ENCODE measurements around the gene CDC42. TPM values are rescaled to one million over a fixed set of nuclear protein-coding genes. Genes with fewer than 3 reads are reported as not detected.
"Not testable (repeated sequence)": the region's sequence is repeated elsewhere in the genome, so short reads cannot be mapped to it uniquely, and the experiment has no call there.

CDC42 gene
- total RNA-seq, 1 donor from 2014 or later = 111 TPM

DNA sequence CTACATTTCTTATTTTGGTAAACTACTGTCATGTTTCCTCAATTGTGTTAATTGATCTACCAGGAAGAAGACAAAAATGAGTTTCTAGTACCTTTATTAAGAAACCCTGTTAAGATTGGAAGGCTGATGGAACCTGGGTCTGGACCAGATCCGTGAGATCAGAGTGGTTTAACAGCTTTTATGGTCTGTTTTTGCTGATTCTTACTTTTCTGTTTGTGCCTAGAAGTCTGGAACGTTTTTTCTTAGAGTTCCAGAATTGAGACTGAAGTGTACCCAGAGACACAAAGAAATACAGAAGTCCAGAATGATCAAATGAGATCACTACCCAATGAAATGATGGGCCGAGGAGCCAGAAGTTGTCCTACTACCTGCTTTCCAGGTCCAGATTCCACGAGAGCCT, 22.5 kb upstream of the CDC42 start:
- no peak overlapping the region for H3K4me3 ChIP-seq
- peaks cover 0 to 5% of the 10 kb centered on the region in 2 donors for H3K36me3 ChIP-seq
- no peaks in the 10 kb centered on the region for H3K27me3 ChIP-seq
- DNase-seq (ENCODE audit: low spot score in 2 of 2) = no peak
- no peak overlapping the region for H3K27ac ChIP-seq
- intact Hi-C loops (cut with DNase I) = no loop called here
- H3K9me3 ChIP-seq = no peaks in the 10 kb centered on the region
- TF ChIP-seq, protein P1, sequence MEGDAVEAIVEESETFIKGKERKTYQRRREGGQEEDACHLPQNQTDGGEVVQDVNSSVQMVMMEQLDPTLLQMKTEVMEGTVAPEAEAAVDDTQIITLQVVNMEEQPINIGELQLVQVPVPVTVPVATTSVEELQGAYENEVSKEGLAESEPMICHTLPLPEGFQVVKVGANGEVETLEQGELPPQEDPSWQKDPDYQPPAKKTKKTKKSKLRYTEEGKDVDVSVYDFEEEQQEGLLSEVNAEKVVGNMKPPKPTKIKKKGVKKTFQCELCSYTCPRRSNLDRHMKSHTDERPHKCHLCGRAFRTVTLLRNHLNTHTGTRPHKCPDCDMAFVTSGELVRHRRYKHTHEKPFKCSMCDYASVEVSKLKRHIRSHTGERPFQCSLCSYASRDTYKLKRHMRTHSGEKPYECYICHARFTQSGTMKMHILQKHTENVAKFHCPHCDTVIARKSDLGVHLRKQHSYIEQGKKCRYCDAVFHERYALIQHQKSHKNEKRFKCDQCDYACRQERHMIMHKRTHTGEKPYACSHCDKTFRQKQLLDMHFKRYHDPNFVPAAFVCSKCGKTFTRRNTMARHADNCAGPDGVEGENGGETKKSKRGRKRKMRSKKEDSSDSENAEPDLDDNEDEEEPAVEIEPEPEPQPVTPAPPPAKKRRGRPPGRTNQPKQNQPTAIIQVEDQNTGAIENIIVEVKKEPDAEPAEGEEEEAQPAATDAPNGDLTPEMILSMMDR (IDR thresholded peaks at IDR 0.05) = no peak
- peaks cover 0 to 4% of the 10 kb centered on the region in 2 donors for H3K4me1 ChIP-seq

DNA sequence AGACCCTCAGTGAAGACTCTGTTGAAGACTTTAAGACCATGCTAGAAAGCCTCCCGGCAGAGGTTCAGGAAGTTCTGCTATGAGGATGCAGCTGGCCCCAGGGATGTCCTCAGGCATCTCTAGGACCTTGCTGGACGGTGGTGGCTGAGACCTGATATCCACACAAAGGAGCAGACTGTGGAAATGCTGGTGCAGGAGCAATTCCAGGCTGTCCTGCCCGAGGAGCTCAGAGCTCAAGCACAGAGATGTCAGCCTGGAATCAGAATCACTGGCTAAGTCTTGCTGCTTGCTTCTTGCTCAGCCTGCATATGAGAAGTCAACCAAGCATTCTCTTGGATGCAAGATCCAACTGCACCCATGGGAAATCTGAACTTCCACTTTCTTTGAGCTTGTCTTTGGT, 22.0 kb upstream of the CDC42 start:
- H3K27ac ChIP-seq = no peak overlapping the region
- intact Hi-C loops (cut with DNase I) = no loop called here
- TF ChIP-seq, protein P1 (IDR thresholded peaks at IDR 0.05) = no peak
- no peak for DNase-seq (ENCODE audit: low spot score in 2 of 2)
- H3K27me3 ChIP-seq = no peaks in the 10 kb centered on the region
- H3K4me1 ChIP-seq = peaks cover 0 to 4% of the 10 kb centered on the region in 2 donors
- H3K9me3 ChIP-seq = no peaks in the 10 kb centered on the region
- H3K36me3 ChIP-seq = peaks cover 0 to 5% of the 10 kb centered on the region in 2 donors
- H3K4me3 ChIP-seq = no peak overlapping the region

DNA sequence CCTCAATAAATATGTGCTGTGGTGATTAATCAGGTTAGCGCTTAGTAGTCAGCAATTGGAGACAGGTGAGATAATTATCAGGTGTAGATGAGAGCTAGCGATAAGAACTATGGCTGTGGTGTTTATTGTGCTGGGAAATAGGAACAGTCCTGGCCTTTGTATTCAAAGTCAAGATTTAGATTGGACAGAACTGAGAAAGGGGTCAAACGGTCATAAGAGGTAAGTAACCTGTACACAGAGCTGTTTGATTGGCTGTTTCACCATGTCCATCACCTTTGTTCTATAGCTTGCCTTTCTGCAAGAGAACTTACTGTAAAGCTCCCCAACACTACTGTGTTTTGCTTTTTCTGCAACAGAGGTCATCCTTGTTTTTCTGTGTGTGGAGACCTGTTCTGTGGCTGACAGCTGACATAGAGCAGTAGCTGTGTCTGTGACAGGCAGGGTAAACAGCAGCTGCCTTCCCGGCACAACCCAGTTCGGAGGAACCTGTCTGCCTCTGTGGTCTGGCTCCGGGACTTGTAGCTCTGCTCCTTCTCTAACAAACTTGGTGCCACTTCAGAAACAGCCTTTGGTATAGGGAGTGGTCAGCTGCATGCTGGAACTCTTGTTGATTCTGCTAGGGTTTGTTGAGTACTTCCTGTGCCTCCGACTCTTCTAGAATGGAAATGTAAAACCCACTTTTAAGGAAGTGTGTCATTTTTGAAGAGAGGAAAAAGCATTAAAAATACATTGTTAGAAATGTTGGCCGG, 21.1 kb upstream of the CDC42 start:
- DNase-seq (ENCODE audit: low spot score in 2 of 2) = no peak
- Histone ChIP-seq H3K9me3 (no peaks in the 10 kb centered on the region), H3K36me3 (peaks cover 0 to 5% of the 10 kb centered on the region in 2 donors), H3K4me1 (peaks cover 0 to under 1% of the 10 kb centered on the region in 2 donors), H3K4me3 (no peak overlapping the region), H3K27me3 (no peaks in the 10 kb centered on the region), H3K27ac (no peak overlapping the region)
- TF ChIP-seq, protein P1 (IDR thresholded peaks at IDR 0.05) = no peak
- intact Hi-C loops (cut with DNase I) = no loop called here

DNA sequence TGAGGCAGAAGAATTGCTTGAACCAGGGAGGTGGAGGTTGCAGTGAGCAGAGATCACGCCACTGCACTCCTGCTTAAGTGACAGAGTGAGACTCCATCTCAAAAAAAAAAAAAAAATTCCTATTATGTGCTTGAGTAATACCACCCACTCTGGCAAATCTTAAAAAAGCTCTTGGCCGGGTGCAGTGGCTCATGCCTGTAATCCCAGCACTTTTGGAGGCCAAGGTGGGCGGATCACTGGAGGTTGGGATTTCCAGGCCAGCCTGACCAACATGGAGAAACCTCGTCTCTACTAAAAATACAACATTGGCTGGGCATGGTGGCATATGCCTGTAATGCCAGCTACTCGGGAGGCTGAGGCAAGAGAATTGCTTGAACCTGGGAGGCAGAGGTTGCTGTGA, 17.7 kb upstream of the CDC42 start:
- intact Hi-C loops (cut with DNase I); H3K27me3 ChIP-seq; DNase-seq (ENCODE audit: low spot score in 2 of 2); H3K9me3 ChIP-seq; H3K36me3 ChIP-seq; H3K27ac ChIP-seq; H3K4me3 ChIP-seq; H3K4me1 ChIP-seq: not testable (repeated sequence)

DNA sequence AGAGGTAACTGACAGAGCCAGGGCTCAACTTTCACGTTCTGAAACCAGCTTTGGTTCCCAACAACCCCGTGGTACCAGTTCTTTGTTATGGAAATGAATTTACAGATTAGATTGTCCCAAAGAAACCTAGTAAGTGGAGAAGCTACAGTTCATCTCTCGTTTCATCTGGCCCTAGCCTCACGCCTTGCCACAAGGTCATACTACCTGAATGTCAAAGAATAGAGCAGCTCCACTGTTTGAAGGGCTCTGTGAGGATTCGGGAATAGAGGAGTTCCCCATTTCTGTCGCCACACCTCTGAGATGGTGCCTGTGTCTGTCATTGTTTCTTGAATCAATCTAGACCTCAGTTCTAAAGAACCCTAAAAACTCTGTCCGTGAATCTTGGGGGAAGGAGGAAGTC, 15.0 kb upstream of the CDC42 start:
- DNase-seq (ENCODE audit: low spot score in 2 of 2) = no peak

DNA sequence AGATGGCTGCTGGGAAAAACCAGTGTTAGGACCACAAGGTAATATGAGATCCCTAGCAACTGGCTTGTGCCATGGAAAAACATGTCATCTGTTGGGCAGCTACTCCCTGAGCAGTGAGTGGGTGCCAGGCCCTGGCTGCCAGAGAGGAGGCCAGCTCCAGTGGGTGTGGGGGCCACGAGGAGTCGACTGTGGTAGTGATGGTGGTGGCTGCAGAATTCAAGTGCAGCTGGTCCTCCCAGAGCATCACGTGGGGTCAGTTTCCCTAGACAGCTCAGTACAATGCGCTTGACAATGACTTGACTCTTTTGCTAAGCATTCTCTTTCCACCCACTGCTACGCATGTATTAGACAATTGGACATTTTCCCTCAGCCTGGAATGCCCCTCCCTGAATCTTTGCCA, 14.5 kb upstream of the CDC42 start:
- H3K27me3 ChIP-seq = no peaks in the 10 kb centered on the region
- no peaks in the 10 kb centered on the region for H3K4me1 ChIP-seq
- H3K27ac ChIP-seq = no peak overlapping the region
- TF ChIP-seq, protein P1 (IDR thresholded peaks at IDR 0.05) = no peak
- no peaks in the 10 kb centered on the region for H3K36me3 ChIP-seq
- H3K9me3 ChIP-seq = no peaks in the 10 kb centered on the region
- intact Hi-C loops (cut with DNase I) = no loop called here
- DNase-seq (ENCODE audit: low spot score in 2 of 2) = no peak
- H3K4me3 ChIP-seq = no peak overlapping the region

More for the DNA sequence above, 15.0 kb upstream of the CDC42 start:
- no peak overlapping the region for H3K4me3 ChIP-seq
- H3K4me1 ChIP-seq = no peaks in the 10 kb centered on the region
- TF ChIP-seq, protein P1 (IDR thresholded peaks at IDR 0.05) = no peak
- intact Hi-C loops (cut with DNase I) = no loop called here
- no peaks in the 10 kb centered on the region for H3K36me3 ChIP-seq
- H3K9me3 ChIP-seq = no peaks in the 10 kb centered on the region
- no peaks in the 10 kb centered on the region for H3K27me3 ChIP-seq
- no peak overlapping the region for H3K27ac ChIP-seq
